CD4-positive, alpha-beta memory T cell (primary cell): ENCODE measurements around the gene LEP. TPM values are rescaled to one million over a fixed set of nuclear protein-coding genes. Genes with fewer than 3 reads are reported as not detected.
A peak's percentile ranks its signal among the peaks of the same experiment; 100 is the strongest.
"Not testable (repeated sequence)": the region's sequence is repeated elsewhere in the genome, so short reads cannot be mapped to it uniquely, and the experiment has no call there.

ENCODE experiments used
- CTCF ChIA-PET: fragments of 350-600 bp; sonication (Branson Sonifier 250); formaldehyde crosslinking; loops from one replicate; lab custom pipeline; 2021; ENCODE audit warnings: inconsistent platforms; ENCODE audit not compliant: partially characterized antibody; lab: Charles Lee
- POLR2A ChIA-PET: fragments of 350-600 bp; sonication (Branson Sonifier 250); formaldehyde crosslinking; loops from one replicate; lab custom pipeline; 2021; ENCODE audit not compliant: partially characterized antibody; lab: Charles Lee
- DNase-seq, 5 donors: peaks; one replicate each; pipeline versions ENCODE4 v3.0.0 to v3.0.0-alpha.2; 2020 to 2022; ENCODE audit warnings: mixed read lengths in 1 of 5
- H3K27ac ChIP-seq: one replicate; pipeline ENCODE4 v1.7.0; 2013; ENCODE audit warnings: low read depth, low read length
- H3K27me3 ChIP-seq: 2 replicates; pipeline ENCODE4 v1.7.0; 2013; ENCODE audit warnings: mild to moderate bottlenecking, low read length, moderate library complexity; ENCODE audit not compliant: insufficient read depth
- H3K36me3 ChIP-seq: 2 replicates; pipeline ENCODE4 v1.7.0; 2013; ENCODE audit warnings: mild to moderate bottlenecking, low read length, moderate library complexity; ENCODE audit not compliant: insufficient read depth
- H3K4me1 ChIP-seq: 2 replicates; pipeline ENCODE4 v1.7.0; 2013; ENCODE audit warnings: mild to moderate bottlenecking, low read length, moderate library complexity; ENCODE audit not compliant: insufficient read depth
- H3K4me3 ChIP-seq, 2 donors: one replicate each; pipeline ENCODE4 v1.7.0; 2013; ENCODE audit warnings: low read length in 2 of 2, mild to moderate bottlenecking in 1 of 2
- H3K9me3 ChIP-seq, 2 donors: one replicate each; pipeline ENCODE4 v1.7.0; 2013; ENCODE audit warnings: low read length in 2 of 2, control low read depth in 1 of 2; ENCODE audit not compliant: control insufficient read depth in 1 of 2
- H3K27ac Mint-ChIP-seq, 7 donors: one replicate each; pipeline ENCODE4 v1.8.0; 2020 to 2021; ENCODE audit warnings: mixed read lengths in 7 of 7, mild to moderate bottlenecking in 6 of 7, inconsistent platforms in 3 of 7, moderate library complexity in 3 of 7
- H3K27me3 Mint-ChIP-seq, 2 donors: one replicate each; pipeline ENCODE4 v1.8.0; 2020 to 2021; ENCODE audit warnings: mixed read lengths in 2 of 2
- H3K36me3 Mint-ChIP-seq, 2 donors: one replicate each; pipeline ENCODE4 v1.8.0; 2020 to 2021; ENCODE audit warnings: mixed read lengths in 2 of 2, inconsistent platforms in 1 of 2, mild to moderate bottlenecking in 1 of 2
- H3K4me1 Mint-ChIP-seq, 4 donors: one replicate each; pipeline ENCODE4 v1.8.0; 2020 to 2021; ENCODE audit warnings: mixed read lengths in 4 of 4, mild to moderate bottlenecking in 1 of 4
- H3K4me3 Mint-ChIP-seq, 8 donors: one replicate each; pipeline ENCODE4 v1.8.0; 2020 to 2021; ENCODE audit warnings: mixed read lengths in 8 of 8, mild to moderate bottlenecking in 7 of 8, moderate library complexity in 6 of 8, inconsistent platforms in 3 of 8
- H3K9me3 Mint-ChIP-seq, 8 donors: one replicate each; pipeline ENCODE4 v1.8.0; 2020 to 2021; ENCODE audit warnings: mixed read lengths in 8 of 8, mild to moderate bottlenecking in 5 of 8, inconsistent platforms in 3 of 8, moderate library complexity in 1 of 8
- intact Hi-C: fragments of 100-400 bp; cut with micrococcal nuclease; formaldehyde crosslinking; loops from one replicate; pipeline ENCODE4 v1.15.1; 2023
- polyA plus RNA-seq, 2 donors: library from polyadenylated mRNA; unstranded; fragments of 300-500 nt; fragmentation: Illumina TruSeq; gene quantifications; one replicate each; pipeline ENCODE4 v1.2.3, GENCODE V29; 2021
- total RNA-seq, 2 experiments: library from RNA; stranded (reverse); gene quantifications; one replicate each; pipeline ENCODE4 v1.2.3, GENCODE V29; 2021

The LEP gene
- total and polyA plus RNA-seq, 4 experiments from 2014 or later = not detected

DNA sequence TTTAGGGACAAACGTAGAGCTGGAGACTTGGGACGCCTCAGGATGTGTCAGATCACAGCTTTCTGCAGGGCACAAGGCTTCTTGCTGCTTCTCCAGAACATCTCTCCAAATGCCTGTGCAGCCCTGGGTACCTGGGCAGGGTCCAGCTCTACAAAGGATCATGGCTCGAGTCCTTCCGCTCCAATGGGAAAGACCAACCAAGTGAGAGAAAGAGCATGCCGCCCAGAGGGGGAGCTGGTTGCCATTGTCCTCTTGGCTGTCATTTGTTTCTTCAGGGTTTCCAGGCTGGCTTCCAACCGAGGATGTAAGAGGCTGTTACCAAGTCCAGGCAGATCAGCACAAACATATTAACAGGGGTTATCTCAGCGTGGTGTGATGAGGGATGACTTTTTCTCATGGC lies 5.6 kb upstream of the LEP start:
- CTCF ChIA-PET = no interaction called here
- Mint-ChIP-seq H3K27ac (no peak overlapping the region), H3K36me3 (no peaks in the 10 kb centered on the region)

DNA sequence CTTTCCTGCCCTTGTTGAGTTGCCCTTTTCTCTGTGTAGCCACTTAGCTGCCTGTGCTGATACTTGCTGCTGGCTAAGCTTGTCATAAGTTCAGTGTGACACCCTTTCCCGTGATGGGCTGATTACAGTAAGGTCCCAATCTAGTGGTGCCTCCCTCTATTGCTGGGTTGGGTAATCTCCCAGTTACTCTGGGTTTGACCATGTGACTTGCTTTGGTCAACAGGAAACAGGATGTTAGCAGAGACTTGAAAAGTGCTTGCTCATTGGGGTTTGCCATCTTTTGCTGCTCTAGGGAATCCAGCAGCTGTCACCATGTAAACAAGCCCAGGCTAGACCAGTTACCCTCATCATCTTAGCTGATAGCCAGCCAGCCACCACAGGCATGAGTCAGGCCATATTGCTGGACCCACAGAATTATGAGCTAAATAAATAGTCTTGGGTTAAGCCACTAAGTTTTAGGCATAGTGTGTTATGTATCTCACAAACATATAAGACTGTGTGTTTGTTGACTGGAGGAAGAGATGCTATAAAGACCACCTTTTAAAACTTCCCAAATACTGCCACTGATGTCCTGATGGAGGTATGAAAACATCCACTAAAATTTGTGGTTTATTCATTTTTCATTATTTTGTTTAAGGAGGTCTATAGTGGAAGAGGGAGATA lies 4.0 kb upstream of the LEP start:
- H3K4me3 ChIP-seq = no peak overlapping the region
- peaks cover 3% of the 10 kb centered on the region for H3K27me3 ChIP-seq
- Mint-ChIP-seq H3K9me3 (peaks cover 0 to 26% (median 20%) of the 10 kb centered on the region in 8 donors), H3K4me1 (peaks cover 7 to 10% (median 9%) of the 10 kb centered on the region in 4 donors), H3K27me3 (peaks cover 8% of the 10 kb centered on the region in 2 donors), H3K36me3 (no peaks in the 10 kb centered on the region), H3K27ac (peak overlapping the region in 2 of 7 donors; percentile 1 to 53), H3K4me3 (peak overlapping the region in 1 of 8 donors; percentile 2)
- H3K36me3 ChIP-seq = no peaks in the 10 kb centered on the region
- POLR2A ChIA-PET = interaction anchor here (1.6 kb wide), 1 partner anchor 10 kb away, joined by 3 read pairs; no protein-coding TSS in a partner anchor
- intact Hi-C loops = no loop called here
- peaks cover 5% of the 10 kb centered on the region for H3K4me1 ChIP-seq
- DNase-seq = peak in 2 of 5 donors; percentile 11 to 27
- no peaks in the 10 kb centered on the region for H3K9me3 ChIP-seq
- CTCF ChIA-PET = interaction anchor here (1.9 kb wide), 1 partner anchor 27 kb away, joined by 8 read pairs; no protein-coding TSS in a partner anchor
- H3K27ac ChIP-seq = no peak overlapping the region

More for the DNA sequence above, 5.6 kb upstream of the LEP start:
- Histone ChIP-seq H3K27ac (no peak overlapping the region), H3K4me1 (peaks cover 5% of the 10 kb centered on the region), H3K9me3 (no peaks in the 10 kb centered on the region), H3K4me3 (no peak overlapping the region), H3K36me3 (no peaks in the 10 kb centered on the region), H3K27me3 (no peaks in the 10 kb centered on the region)
- no peak for DNase-seq
- Mint-ChIP-seq H3K4me3 (no peak overlapping the region), H3K9me3 (peaks cover 0 to 25% (median 18%) of the 10 kb centered on the region in 8 donors), H3K27me3 (peaks cover 0 to 2% of the 10 kb centered on the region in 2 donors), H3K4me1 (peaks cover 7 to 10% (median 9%) of the 10 kb centered on the region in 4 donors)
- intact Hi-C loops = no loop called here
- POLR2A ChIA-PET = no interaction called here

DNA sequence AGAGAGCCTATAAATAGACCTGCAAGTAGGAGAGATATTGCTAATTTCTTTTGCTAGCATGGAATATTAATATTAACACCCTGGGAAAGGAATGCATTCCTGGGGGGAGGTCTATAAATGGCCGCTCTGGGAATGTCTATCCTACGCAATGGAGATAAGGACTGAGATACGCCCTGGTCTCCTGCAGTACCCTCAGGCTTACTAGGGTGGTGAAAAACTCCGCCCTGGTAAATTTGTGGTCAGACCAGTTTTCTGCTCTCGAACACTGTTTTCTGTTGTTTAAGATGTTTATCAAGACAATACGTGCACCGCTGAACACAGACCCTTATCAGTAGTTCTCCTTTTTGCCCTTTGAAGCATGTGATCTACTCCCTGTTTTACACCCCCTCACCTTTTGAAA lies 1.9 kb upstream of the LEP start:
- CTCF ChIA-PET, DNase-seq, H3K27me3 ChIP-seq, POLR2A ChIA-PET, H3K4me1 ChIP-seq, H3K27ac Mint-ChIP-seq, H3K36me3 ChIP-seq, H3K36me3 Mint-ChIP-seq, intact Hi-C loops, H3K9me3 ChIP-seq, H3K4me3 Mint-ChIP-seq, H3K27ac ChIP-seq, H3K4me3 ChIP-seq: not testable (repeated sequence)
- H3K9me3 Mint-ChIP-seq = peaks cover 0 to 26% (median 20%) of the 10 kb centered on the region in 8 donors
- peaks cover 7 to 10% (median 9%) of the 10 kb centered on the region in 4 donors for H3K4me1 Mint-ChIP-seq
- peaks cover 11 to 18% of the 10 kb centered on the region in 2 donors for H3K27me3 Mint-ChIP-seq

DNA sequence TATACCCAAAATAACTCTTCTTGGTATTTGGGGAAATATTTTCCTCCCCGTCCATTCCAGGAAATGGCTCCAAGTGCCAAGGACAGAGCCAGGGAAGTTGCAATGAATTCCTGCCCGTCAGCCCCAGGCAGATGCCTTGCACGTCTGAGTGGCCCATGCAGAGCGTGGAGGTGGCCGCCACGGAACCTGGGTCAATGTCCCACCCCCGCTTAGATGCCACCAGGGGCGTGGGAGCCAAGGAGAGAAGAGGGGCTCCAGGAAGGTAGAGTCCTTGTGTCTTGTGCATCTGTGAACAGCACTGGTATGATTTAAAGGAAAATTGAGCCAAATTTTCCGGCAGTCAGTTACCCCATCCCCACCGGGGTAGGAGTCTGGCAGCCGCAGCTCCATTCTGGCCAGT lies 1.6 kb downstream of the LEP start:
- Mint-ChIP-seq H3K27me3 (peaks cover 11 to 30% of the 10 kb centered on the region in 2 donors), H3K9me3 (peaks cover 0 to 24% (median 20%) of the 10 kb centered on the region in 8 donors), H3K4me3 (no peak overlapping the region), H3K27ac (no peak overlapping the region), H3K4me1 (no peaks in the 10 kb centered on the region), H3K36me3 (no peaks in the 10 kb centered on the region)
- H3K27me3 ChIP-seq = peaks cover 3% of the 10 kb centered on the region
- intact Hi-C loops = no loop called here
- CTCF ChIA-PET = no interaction called here
- H3K36me3 ChIP-seq = no peaks in the 10 kb centered on the region
- H3K9me3 ChIP-seq = no peaks in the 10 kb centered on the region
- POLR2A ChIA-PET = no interaction called here
- H3K4me1 ChIP-seq = no peaks in the 10 kb centered on the region
- DNase-seq = no peak
- H3K4me3 ChIP-seq = no peak overlapping the region
- H3K27ac ChIP-seq = no peak overlapping the region

DNA sequence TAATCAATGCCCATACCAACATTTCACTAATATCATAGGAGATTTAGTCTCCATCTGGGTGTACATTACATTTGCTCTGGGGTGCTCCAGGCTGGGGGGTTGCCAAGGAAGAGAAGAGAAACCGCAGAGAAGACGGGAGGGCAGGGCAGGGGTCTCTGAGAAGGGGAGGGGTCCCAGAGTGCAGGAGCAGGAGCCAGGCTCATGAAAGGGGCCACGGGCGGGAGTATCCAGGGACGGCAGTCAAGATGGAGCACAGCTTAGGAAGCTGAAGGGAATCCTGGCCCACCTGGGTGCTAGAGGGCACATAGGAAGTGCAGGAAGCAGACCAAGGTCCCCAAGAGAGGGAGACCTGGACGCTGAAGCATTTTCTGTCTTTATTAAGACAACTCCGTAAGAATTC lies 2.2 kb downstream of the LEP start:
- no peaks in the 10 kb centered on the region for H3K36me3 ChIP-seq
- H3K27ac ChIP-seq = no peak overlapping the region
- intact Hi-C loops = no loop called here
- H3K36me3 Mint-ChIP-seq = no peaks in the 10 kb centered on the region
- H3K4me3 Mint-ChIP-seq = no peak overlapping the region
- DNase-seq = no peak
- H3K9me3 ChIP-seq = no peaks in the 10 kb centered on the region
- no peaks in the 10 kb centered on the region for H3K4me1 ChIP-seq
- H3K9me3 Mint-ChIP-seq = peaks cover 0 to 21% (median 18%) of the 10 kb centered on the region in 8 donors
- H3K27me3 Mint-ChIP-seq = peaks cover 11 to 31% of the 10 kb centered on the region in 2 donors
- H3K27me3 ChIP-seq = peaks cover 3% of the 10 kb centered on the region
- no peak overlapping the region for H3K27ac Mint-ChIP-seq
- ChIA-PET CTCF (no interaction called here), POLR2A (no interaction called here)
- H3K4me3 ChIP-seq = no peak overlapping the region
- H3K4me1 Mint-ChIP-seq = no peaks in the 10 kb centered on the region

DNA sequence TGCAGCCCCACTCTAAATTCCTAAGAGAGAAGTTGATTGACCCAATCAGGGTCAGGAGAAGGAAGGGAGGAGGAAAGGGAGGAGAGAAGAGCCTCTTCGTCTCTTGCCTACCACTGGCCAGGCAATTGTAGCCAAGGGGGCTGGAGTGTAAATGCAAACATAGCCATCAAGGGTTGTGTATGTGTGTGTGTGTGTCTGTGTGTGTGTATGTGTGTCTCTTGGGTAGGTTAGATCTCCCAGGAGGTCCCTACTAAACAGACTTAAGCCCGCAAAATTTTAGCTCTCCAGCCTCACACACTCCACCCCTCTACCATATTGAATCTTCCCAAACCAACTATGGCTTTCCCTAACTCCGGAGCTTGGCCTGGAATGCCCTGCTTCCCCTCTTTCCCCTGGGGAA lies 3.8 kb downstream of the LEP start:
- peak overlapping the region in 1 of 7 donors; percentile 37 for H3K27ac Mint-ChIP-seq
- H3K27me3 Mint-ChIP-seq = peaks cover 12 to 29% of the 10 kb centered on the region in 2 donors
- ChIA-PET POLR2A (no interaction called here), CTCF (no interaction called here)
- no peaks in the 10 kb centered on the region for H3K9me3 ChIP-seq
- no peak for DNase-seq
- H3K36me3 ChIP-seq = no peaks in the 10 kb centered on the region
- no peak overlapping the region for H3K27ac ChIP-seq
- H3K27me3 ChIP-seq = peaks cover 3% of the 10 kb centered on the region
- no peaks in the 10 kb centered on the region for H3K4me1 Mint-ChIP-seq
- H3K4me3 ChIP-seq = no peak overlapping the region
- H3K4me3 Mint-ChIP-seq = no peak overlapping the region
- H3K9me3 Mint-ChIP-seq = peaks cover 0 to 5% (median 3%) of the 10 kb centered on the region in 8 donors
- H3K4me1 ChIP-seq = no peaks in the 10 kb centered on the region
- intact Hi-C loops = no loop called here
- no peaks in the 10 kb centered on the region for H3K36me3 Mint-ChIP-seq

DNA sequence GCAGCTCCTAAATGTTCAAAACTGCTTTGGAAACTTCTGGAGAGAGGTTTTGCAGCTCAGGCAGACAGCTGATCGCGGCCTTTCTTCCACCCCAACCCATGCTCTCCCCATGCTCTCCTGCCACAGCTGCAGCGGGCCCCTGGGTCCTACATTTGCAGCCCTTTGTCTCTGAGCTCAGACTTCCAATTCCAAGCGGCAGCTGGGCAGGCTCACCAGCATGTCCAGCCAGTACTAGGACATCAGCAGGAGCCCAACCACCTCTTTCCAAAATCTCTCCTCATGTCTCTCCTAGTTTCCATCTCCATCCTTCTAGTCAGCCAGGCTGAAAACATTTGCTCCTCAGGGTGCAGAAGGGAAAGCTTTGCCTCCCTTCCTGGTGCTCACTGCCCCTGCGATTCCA lies 6.0 kb downstream of the LEP start:
- POLR2A ChIA-PET = interaction anchor here (0.9 kb wide), 1 partner anchor 10 kb away, joined by 3 read pairs; no protein-coding TSS in a partner anchor
- no peak for DNase-seq
- Mint-ChIP-seq H3K27me3 (peaks cover 4 to 25% of the 10 kb centered on the region in 2 donors), H3K4me1 (no peaks in the 10 kb centered on the region), H3K27ac (peak overlapping the region in 1 of 7 donors; percentile 45), H3K9me3 (peaks cover 0 to 2% (median 0%) of the 10 kb centered on the region in 8 donors), H3K36me3 (no peaks in the 10 kb centered on the region), H3K4me3 (no peak overlapping the region)
- no peaks in the 10 kb centered on the region for H3K27me3 ChIP-seq
- CTCF ChIA-PET = no interaction called here
- intact Hi-C loops = no loop called here
- no peaks in the 10 kb centered on the region for H3K9me3 ChIP-seq
- H3K4me3 ChIP-seq = no peak overlapping the region
- H3K27ac ChIP-seq = no peak overlapping the region
- H3K36me3 ChIP-seq = no peaks in the 10 kb centered on the region
- no peaks in the 10 kb centered on the region for H3K4me1 ChIP-seq
